Trophoblast cell (in vitro differentiated cells and primary cell): ENCODE measurements around the gene RPLP1.

Experiments
- DNase-seq, 2 donors: peaks; one replicate each; pipeline ENCODE4 v3.0.0-alpha.2; 2016
- H2AFZ ChIP-seq: 2 replicates; pipeline ENCODE4 v1.6.1; 2013; ENCODE audit warnings: low read length, moderate library complexity, mild to moderate bottlenecking; ENCODE audit not compliant: insufficient read depth, poor library complexity
- H2AK5ac ChIP-seq: 2 replicates; pipeline ENCODE4 v1.6.1; 2013; ENCODE audit warnings: mild to moderate bottlenecking, low read length
- H2BK120ac ChIP-seq: 2 replicates; pipeline ENCODE4 v1.6.1; 2013; ENCODE audit warnings: low read length, mild to moderate bottlenecking, moderate library complexity; ENCODE audit not compliant: insufficient read depth, poor library complexity
- H2BK12ac ChIP-seq: 2 replicates; pipeline ENCODE4 v1.6.1; 2013; ENCODE audit warnings: mild to moderate bottlenecking, low read length, moderate library complexity
- H2BK5ac ChIP-seq: 2 replicates; pipeline ENCODE4 v1.6.1; 2013; ENCODE audit warnings: low read length, low read depth, moderate library complexity, mild to moderate bottlenecking; ENCODE audit not compliant: poor library complexity
- H3K14ac ChIP-seq: 2 replicates; pipeline ENCODE4 v1.6.1; 2013; ENCODE audit warnings: mild to moderate bottlenecking, low read length
- H3K18ac ChIP-seq: 2 replicates; pipeline ENCODE4 v1.6.1; 2013; ENCODE audit warnings: mild to moderate bottlenecking, low read length
- H3K23ac ChIP-seq: 2 replicates; pipeline ENCODE4 v1.6.1; 2013; ENCODE audit warnings: low read length
- H3K27ac ChIP-seq: 2 replicates; pipeline ENCODE4 v1.5.1; 2013; ENCODE audit warnings: low read depth, mild to moderate bottlenecking, inconsistent platforms, low read length, moderate library complexity
- H3K27me3 ChIP-seq: 2 replicates; pipeline ENCODE4 v1.6.1; 2013; ENCODE audit warnings: inconsistent platforms, mild to moderate bottlenecking, low read length, moderate library complexity; ENCODE audit not compliant: insufficient read depth
- H3K36me3 ChIP-seq, 2 experiments: 1 replicate in 1 of 2; 2 replicates in 1 of 2; pipeline ENCODE4 v1.6.1; 2013; ENCODE audit warnings: low read length in 2 of 2, mild to moderate bottlenecking in 2 of 2, moderate library complexity in 1 of 2; ENCODE audit not compliant: insufficient read depth in 2 of 2, control insufficient read depth in 1 of 2
- H3K4ac ChIP-seq: 2 replicates; pipeline ENCODE4 v1.6.1; 2013; ENCODE audit warnings: low read depth, mild to moderate bottlenecking, low read length, moderate library complexity
- H3K4me1 ChIP-seq, 2 experiments: 1 replicate in 1 of 2; 2 replicates in 1 of 2; pipeline ENCODE4 v1.6.1; 2013; ENCODE audit warnings: low read length in 2 of 2, mild to moderate bottlenecking in 2 of 2, moderate library complexity in 1 of 2; ENCODE audit not compliant: insufficient read depth in 2 of 2, control insufficient read depth in 1 of 2
- H3K4me2 ChIP-seq: 2 replicates; pipeline ENCODE4 v1.6.1; 2013; ENCODE audit warnings: inconsistent platforms, mild to moderate bottlenecking, low read length, moderate library complexity
- H3K4me3 ChIP-seq: 2 replicates; pipeline ENCODE4 v1.5.1; 2013; ENCODE audit warnings: mild to moderate bottlenecking, low read depth, low read length, inconsistent platforms
- H3K79me1 ChIP-seq: one replicate; pipeline ENCODE4 v1.6.1; 2013; ENCODE audit warnings: low read length
- H3K79me2 ChIP-seq: 2 replicates; pipeline ENCODE4 v1.6.1; 2013; ENCODE audit warnings: low read length, mild to moderate bottlenecking; ENCODE audit not compliant: control insufficient read depth, insufficient read depth, poor library complexity
- H3K9ac ChIP-seq: 2 replicates; pipeline ENCODE4 v1.6.1; 2013; ENCODE audit warnings: mild to moderate bottlenecking, low read length
- H3K9me3 ChIP-seq: 2 replicates; pipeline ENCODE4 v1.6.1; 2013; ENCODE audit warnings: low read depth, mild to moderate bottlenecking, control low read depth, inconsistent platforms, low read length; ENCODE audit not compliant: insufficient read depth
- H4K12ac ChIP-seq: 2 replicates; pipeline ENCODE4 v1.6.1; 2013; ENCODE audit warnings: low read depth, mild to moderate bottlenecking, low read length, moderate library complexity
- H4K8ac ChIP-seq: 2 replicates; pipeline ENCODE4 v1.6.1; 2013; ENCODE audit warnings: low read depth, mild to moderate bottlenecking, low read length, moderate library complexity
- H4K91ac ChIP-seq: one replicate; pipeline ENCODE4 v1.6.1; 2013; ENCODE audit warnings: low read depth, mild to moderate bottlenecking, low read length, moderate library complexity
- WGBS: extraction: QIAGEN DNeasy Blood & Tissue Kit; methylation state at CpG from one replicate; pipeline ENCODE4 v1.1.7; 2013; ENCODE audit warnings: missing lambda C conversion rate; ENCODE audit not compliant: insufficient read length, insufficient coverage; ENCODE audit errors: extremely low coverage; 5-methylcytosine and 5-hydroxymethylcytosine counted together

The RPLP1 gene

DNA sequence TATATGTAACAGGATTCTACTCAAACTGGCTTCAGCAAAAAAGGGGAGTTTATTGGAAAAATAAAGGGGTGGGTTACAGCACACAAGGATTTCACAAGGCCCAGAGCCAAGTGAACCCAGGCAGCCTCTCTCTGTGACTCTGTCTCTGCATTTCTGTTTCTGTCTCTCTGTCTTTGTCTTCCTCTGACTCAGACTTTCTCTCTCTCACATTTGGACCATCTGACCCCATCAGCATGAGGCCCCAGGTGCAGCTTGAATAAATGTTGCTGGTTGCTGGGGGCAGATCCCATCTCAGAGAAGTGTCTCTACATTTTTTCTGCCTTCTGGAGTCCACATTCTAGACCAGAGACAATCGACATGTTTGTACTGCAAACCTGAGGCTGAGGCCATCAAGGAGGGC is 45.0 kb downstream of the RPLP1 start:
- no peak overlapping the region for H4K12ac ChIP-seq
- no peak for DNase-seq
- H4K8ac ChIP-seq, result no peak overlapping the region
- no peaks in the 10 kb centered on the region for H3K36me3 ChIP-seq
- no peak overlapping the region for H3K23ac ChIP-seq
- no peaks in the 10 kb centered on the region for H3K79me1 ChIP-seq
- H3K14ac ChIP-seq, result no peak overlapping the region
- no peak overlapping the region for H3K27ac ChIP-seq
- no peak overlapping the region for H2BK120ac ChIP-seq
- no peaks in the 10 kb centered on the region for H3K79me2 ChIP-seq
- H3K9me3 ChIP-seq, result no peaks in the 10 kb centered on the region
- no peak overlapping the region for H2BK5ac ChIP-seq
- H4K91ac ChIP-seq, result no peak overlapping the region
- no peak overlapping the region for H3K4ac ChIP-seq
- H2AK5ac ChIP-seq, result no peak overlapping the region
- H2BK12ac ChIP-seq, result no peak overlapping the region
- peaks cover 10 to 11% of the 10 kb centered on the region in 2 experiments for H3K4me1 ChIP-seq
- no peaks in the 10 kb centered on the region for H3K27me3 ChIP-seq
- no peak overlapping the region for H3K4me2 ChIP-seq
- no peak overlapping the region for H3K18ac ChIP-seq
- no CpG with 5 or more reads among the region's 1 CpG for WGBS
- no peak overlapping the region for H3K4me3 ChIP-seq
- H2AFZ ChIP-seq, result no peak overlapping the region
- no peak overlapping the region for H3K9ac ChIP-seq

DNA sequence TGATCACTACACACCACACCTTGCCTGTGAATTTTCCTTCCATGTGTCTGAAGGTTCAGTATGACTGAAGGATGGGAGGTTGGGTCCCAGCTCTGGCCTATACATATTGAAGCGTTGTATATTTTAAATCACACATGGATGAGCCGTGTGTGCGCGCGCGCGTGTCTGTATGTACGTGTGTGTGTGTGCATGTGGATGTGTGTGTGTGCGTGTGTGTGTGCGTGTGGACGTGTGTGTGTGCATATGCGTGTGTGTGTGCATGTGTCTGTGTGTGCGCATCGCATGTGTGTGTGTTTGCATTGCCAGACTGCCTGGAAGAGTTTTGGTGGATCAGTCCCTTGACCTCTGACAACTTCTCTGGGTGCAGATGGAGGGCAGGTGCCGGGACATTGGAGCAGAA is 45.7 kb downstream of the RPLP1 start:
- no peak overlapping the region for H2AFZ ChIP-seq
- peaks cover 10 to 11% of the 10 kb centered on the region in 2 experiments for H3K4me1 ChIP-seq
- H4K12ac ChIP-seq, result no peak overlapping the region
- no peaks in the 10 kb centered on the region for H3K9me3 ChIP-seq
- H3K79me2 ChIP-seq, result no peaks in the 10 kb centered on the region
- no peak overlapping the region for H2BK120ac ChIP-seq
- no peak overlapping the region for H3K4me2 ChIP-seq
- H3K4me3 ChIP-seq, result no peak overlapping the region
- H4K91ac ChIP-seq, result no peak overlapping the region
- no peak overlapping the region for H2AK5ac ChIP-seq
- H3K9ac ChIP-seq, result no peak overlapping the region
- H3K23ac ChIP-seq, result no peak overlapping the region
- no peak overlapping the region for H2BK5ac ChIP-seq
- no peak overlapping the region for H3K14ac ChIP-seq
- no CpG with 5 or more reads among the region's 15 CpGs for WGBS
- H3K4ac ChIP-seq, result no peak overlapping the region
- H2BK12ac ChIP-seq, result no peak overlapping the region
- no peak overlapping the region for H4K8ac ChIP-seq
- no peak for DNase-seq
- H3K79me1 ChIP-seq, result no peaks in the 10 kb centered on the region
- H3K27me3 ChIP-seq, result no peaks in the 10 kb centered on the region
- H3K36me3 ChIP-seq, result no peaks in the 10 kb centered on the region
- H3K18ac ChIP-seq, result no peak overlapping the region
- H3K27ac ChIP-seq, result no peak overlapping the region

DNA sequence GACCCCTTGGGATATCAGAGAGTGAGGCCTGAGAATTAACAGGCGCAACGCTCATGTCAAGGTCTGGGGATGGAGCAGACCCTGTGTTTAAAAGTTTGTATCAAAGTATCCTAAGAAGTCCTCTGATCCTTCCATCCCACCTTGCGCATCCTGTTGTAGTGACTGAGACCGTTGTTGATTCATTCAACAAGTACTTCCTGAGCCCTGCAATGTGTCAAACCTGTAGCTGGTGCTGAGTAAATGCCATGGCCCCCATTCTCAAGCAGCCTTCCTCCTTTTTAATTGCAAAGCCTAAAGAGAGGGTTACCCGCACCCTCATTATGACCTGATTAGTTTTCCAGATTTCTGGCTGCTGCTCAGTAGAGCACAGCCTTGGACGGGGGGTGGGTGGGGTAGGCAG is 46.4 kb downstream of the RPLP1 start:
- Histone ChIP-seq H3K4ac (no peak overlapping the region), H2BK5ac (no peak overlapping the region), H3K27ac (no peak overlapping the region), H4K12ac (no peak overlapping the region), H3K14ac (no peak overlapping the region), H3K27me3 (no peaks in the 10 kb centered on the region), H2AK5ac (no peak overlapping the region), H2BK12ac (no peak overlapping the region), H3K79me2 (no peaks in the 10 kb centered on the region), H3K36me3 (no peaks in the 10 kb centered on the region), H3K79me1 (no peaks in the 10 kb centered on the region), H3K9me3 (no peaks in the 10 kb centered on the region), H3K9ac (no peak overlapping the region), H3K4me2 (no peak overlapping the region), H3K23ac (no peak overlapping the region), H3K4me1 (peaks cover 10 to 11% of the 10 kb centered on the region in 2 experiments), H4K8ac (no peak overlapping the region), H4K91ac (no peak overlapping the region), H2AFZ (no peak overlapping the region), H3K18ac (no peak overlapping the region), H3K4me3 (no peak overlapping the region), H2BK120ac (no peak overlapping the region)
- WGBS, result no CpG with 5 or more reads among the region's 6 CpGs
- DNase-seq, result no peak

DNA sequence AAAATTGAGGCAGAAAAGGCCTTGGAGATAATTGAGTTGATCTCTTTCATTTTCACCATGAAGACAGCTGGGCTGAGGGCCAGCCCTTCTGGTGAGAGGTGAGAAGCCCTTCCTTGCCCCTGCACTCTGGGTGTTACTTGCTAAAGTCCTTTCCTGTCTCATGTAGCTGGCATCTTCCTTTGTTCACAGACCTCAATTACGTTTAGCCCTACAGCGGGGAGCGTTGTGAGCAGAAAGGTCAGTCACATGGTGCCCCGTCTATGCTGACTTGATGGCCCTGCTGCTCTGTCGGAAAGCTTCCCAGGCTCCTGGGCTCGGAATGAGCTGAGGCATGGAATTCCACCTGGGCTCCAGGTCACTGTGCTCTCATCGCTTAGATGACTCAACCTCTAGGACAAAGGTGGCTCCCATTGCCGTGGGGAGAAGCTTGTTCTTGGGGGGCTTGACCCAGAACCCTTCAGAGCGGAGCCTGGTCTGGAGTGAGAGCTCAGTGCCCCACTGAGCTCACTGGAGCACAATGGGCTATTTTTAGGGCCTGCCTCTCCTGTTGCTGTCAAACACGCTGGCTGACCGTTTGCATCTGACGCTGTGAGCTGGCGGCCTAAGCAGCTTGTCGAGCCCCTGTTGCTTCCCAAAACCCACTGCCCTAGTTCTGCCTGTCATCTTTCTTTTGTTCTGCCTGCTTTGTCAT is 47.0 kb downstream of the RPLP1 start:
- no CpG with 5 or more reads among the region's 14 CpGs for WGBS
- Histone ChIP-seq H2BK12ac (no peak overlapping the region), H2BK120ac (no peak overlapping the region), H3K4me2 (no peak overlapping the region), H3K79me2 (no peaks in the 10 kb centered on the region), H4K12ac (no peak overlapping the region), H2BK5ac (no peak overlapping the region), H4K91ac (no peak overlapping the region), H3K14ac (no peak overlapping the region), H3K18ac (no peak overlapping the region), H3K23ac (no peak overlapping the region), H3K79me1 (no peaks in the 10 kb centered on the region), H3K4ac (no peak overlapping the region), H3K9ac (no peak overlapping the region), H2AFZ (no peak overlapping the region), H4K8ac (no peak overlapping the region), H3K4me1 (peaks cover 10 to 11% of the 10 kb centered on the region in 2 experiments), H3K27me3 (no peaks in the 10 kb centered on the region), H2AK5ac (no peak overlapping the region), H3K27ac (no peak overlapping the region), H3K9me3 (no peaks in the 10 kb centered on the region), H3K36me3 (no peaks in the 10 kb centered on the region), H3K4me3 (no peak overlapping the region)
- peak in 1 of 2 donors; percentile 40 for DNase-seq
